ENCODE results near the gene LRRC59. TPM values are rescaled to one million over a fixed set of nuclear protein-coding genes. Genes with fewer than 3 reads are reported as not detected.
A peak's percentile ranks its signal among the peaks of the same experiment; 100 is the strongest.

Gene LRRC59
- total RNA-seq, 1 donor from 2014 or later, result 75.3 TPM

DNA sequence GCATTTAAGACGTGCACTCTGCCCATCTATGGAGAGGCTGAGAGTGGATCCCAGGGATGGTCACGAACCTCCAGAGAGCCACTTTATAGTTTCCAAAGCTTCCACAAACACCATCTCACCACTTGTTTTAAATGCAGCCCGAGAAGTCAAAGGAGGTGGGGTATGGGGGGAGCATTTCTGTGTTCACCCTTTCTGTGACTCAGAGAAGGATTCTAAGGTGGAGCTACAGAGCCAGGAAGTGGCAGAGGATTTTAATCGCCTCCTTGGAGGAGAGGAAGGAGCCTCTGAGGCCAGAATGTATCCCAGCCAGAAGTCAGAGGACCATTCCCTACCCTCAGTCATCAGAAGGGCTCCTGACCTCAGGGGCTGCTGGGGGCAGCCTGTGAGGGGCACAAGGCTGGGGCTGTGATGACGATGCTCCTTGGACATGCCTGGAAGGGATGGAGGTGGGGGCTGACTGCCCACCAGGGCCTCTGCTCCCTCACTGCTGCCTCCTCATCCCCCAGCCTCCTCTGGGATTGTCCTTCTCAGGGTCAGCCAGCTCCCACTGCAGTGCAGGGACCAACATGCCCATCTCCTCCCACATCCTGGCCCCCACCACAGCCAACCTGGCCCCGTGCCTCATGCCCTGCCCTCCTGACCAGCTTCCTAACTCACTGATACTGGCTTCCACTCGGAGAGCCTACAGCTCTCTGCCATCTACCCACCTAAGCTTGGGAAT, 48.6 kb downstream of the LRRC59 start:
- TF ChIP-seq, protein P1, sequence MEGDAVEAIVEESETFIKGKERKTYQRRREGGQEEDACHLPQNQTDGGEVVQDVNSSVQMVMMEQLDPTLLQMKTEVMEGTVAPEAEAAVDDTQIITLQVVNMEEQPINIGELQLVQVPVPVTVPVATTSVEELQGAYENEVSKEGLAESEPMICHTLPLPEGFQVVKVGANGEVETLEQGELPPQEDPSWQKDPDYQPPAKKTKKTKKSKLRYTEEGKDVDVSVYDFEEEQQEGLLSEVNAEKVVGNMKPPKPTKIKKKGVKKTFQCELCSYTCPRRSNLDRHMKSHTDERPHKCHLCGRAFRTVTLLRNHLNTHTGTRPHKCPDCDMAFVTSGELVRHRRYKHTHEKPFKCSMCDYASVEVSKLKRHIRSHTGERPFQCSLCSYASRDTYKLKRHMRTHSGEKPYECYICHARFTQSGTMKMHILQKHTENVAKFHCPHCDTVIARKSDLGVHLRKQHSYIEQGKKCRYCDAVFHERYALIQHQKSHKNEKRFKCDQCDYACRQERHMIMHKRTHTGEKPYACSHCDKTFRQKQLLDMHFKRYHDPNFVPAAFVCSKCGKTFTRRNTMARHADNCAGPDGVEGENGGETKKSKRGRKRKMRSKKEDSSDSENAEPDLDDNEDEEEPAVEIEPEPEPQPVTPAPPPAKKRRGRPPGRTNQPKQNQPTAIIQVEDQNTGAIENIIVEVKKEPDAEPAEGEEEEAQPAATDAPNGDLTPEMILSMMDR (conservative IDR thresholded peaks at IDR 0.05), result no peak
- Mint-ChIP-seq H3K9me3 (no peaks in the 10 kb centered on the region), H3K36me3 (peaks cover 9% of the 10 kb centered on the region), H3K27ac (no peak overlapping the region), H3K4me1 (ENCODE audit: unreplicated experiment) (peaks cover 16% of the 10 kb centered on the region), H3K4me3 (peak overlapping the region; percentile 95), H3K27me3 (peaks cover 3% of the 10 kb centered on the region)
- no peak for DNase-seq (ENCODE audit: extremely low spot score, unreplicated experiment)

DNA sequence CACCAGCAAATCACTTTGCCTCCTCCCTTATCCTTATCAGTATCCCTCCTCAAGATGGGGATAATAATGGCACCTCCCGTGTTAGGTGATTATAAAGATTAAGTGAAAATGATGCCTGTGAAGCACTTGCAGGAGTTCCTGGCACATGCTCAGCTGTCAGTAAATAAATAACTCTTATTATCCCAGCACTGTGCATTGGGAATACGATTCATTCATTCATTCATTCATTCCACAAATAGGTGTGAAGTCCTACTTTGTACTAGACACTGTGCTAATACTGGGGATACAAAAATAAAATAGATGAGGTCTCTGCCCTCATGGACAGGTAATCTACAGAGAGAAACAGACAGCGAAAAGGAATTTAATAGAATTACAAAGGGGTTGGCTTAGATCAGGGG, 49.4 kb downstream of the LRRC59 start:
- Mint-ChIP-seq H3K9me3 (no peaks in the 10 kb centered on the region), H3K36me3 (peaks cover 5% of the 10 kb centered on the region), H3K27me3 (peaks cover 3% of the 10 kb centered on the region), H3K27ac (peak overlapping the region; percentile 62), H3K4me1 (ENCODE audit: unreplicated experiment) (peaks cover 16% of the 10 kb centered on the region), H3K4me3 (peak overlapping the region; percentile 95)
- TF ChIP-seq, protein P1 (conservative IDR thresholded peaks at IDR 0.05), result no peak
- no peak for DNase-seq (ENCODE audit: extremely low spot score, unreplicated experiment)

DNA sequence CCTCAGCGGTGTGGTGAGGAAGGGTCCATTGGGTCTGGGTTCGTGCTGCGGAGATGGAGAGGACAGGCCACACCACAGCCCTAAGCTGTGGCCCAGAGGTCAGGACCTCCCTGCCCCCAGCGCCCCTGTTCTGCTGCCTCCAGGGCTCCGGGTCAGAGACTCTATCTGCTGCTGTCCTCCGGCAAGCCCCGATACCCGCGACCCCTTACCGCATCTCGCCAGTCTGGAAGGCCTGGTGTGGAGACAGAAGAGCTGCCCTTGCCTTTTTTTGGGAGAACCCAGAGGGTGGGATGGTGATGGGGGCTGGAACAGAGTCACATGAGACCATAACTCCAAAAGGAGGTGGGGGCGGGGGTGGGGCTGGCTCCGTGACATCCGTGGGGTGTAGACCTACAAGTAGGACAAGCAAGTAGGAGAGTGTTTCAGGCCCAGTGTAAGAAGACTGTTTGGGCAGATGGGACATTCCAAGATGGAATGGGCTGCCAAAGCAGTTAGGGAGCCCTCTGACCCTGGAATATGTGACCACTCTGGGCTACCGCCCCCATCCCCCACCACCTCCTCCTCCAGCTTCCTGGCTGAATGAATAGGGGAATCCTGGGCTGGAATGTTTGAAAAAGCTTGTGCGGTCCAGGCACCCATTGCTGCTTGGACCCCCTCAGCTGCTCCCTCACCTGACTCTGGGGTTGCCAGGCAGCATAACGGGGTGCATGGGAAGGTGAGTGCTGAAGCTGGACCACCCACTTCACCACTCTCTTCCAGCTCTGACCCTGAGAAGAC, 50.0 kb downstream of the LRRC59 start:
- peak overlapping the region; percentile 62 for H3K27ac Mint-ChIP-seq
- H3K36me3 Mint-ChIP-seq, result peaks cover 5% of the 10 kb centered on the region
- DNase-seq (ENCODE audit: extremely low spot score, unreplicated experiment), result no peak
- peaks cover 16% of the 10 kb centered on the region for H3K4me1 Mint-ChIP-seq (ENCODE audit: unreplicated experiment)
- no peaks in the 10 kb centered on the region for H3K9me3 Mint-ChIP-seq
- TF ChIP-seq, protein P1 (conservative IDR thresholded peaks at IDR 0.05), result no peak
- H3K27me3 Mint-ChIP-seq, result peaks cover 3% of the 10 kb centered on the region
- H3K4me3 Mint-ChIP-seq, result peak overlapping the region; percentile 95

DNA sequence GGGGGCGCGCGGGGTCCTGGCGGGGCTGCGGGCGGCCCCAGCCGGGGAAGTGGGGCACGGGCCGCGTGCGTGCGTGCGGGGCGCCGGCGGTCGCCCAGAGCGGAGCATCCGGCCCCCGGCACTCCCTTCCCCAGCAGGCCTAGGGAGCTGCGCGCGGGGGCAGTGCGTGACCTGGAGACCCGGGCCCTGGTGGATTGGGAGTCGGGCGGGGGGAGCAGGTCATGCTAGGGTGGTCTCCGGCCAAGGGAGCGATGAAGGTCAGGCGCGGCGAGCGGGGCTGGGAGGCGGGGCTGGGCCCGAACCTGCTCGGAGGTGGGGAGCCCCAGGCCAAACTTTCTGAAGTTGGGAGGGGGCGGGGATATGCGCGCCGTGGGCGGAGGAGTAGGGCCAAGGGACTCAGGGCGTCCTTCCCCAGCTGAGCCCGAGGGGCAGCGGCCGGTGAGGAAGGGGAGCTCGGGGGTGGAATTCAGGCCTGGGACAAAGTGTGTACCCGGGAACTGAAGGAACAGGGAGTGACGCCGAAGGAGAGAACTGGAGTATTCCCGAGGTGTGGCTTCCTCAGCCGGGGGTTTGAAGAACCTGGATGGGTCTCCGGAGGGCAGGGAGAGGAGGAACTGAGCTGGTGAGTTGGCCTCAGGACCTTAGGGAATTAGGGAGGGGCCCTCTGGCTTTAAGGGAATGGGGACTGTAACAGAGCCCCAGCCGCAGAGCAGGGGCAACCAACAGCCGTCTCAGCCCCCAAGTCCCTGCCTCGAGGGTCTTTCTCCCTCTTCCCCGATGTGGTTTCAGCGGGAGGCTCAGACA, 50.8 kb downstream of the LRRC59 start:
- Mint-ChIP-seq H3K4me1 (ENCODE audit: unreplicated experiment) (peaks cover 16% of the 10 kb centered on the region), H3K27ac (no peak overlapping the region), H3K27me3 (peaks cover 3% of the 10 kb centered on the region), H3K9me3 (no peaks in the 10 kb centered on the region), H3K4me3 (peak overlapping the region; percentile 95), H3K36me3 (peaks cover under 1% of the 10 kb centered on the region)
- DNase-seq (ENCODE audit: extremely low spot score, unreplicated experiment), result no peak
- TF ChIP-seq, protein P1 (conservative IDR thresholded peaks at IDR 0.05), result no peak

DNA sequence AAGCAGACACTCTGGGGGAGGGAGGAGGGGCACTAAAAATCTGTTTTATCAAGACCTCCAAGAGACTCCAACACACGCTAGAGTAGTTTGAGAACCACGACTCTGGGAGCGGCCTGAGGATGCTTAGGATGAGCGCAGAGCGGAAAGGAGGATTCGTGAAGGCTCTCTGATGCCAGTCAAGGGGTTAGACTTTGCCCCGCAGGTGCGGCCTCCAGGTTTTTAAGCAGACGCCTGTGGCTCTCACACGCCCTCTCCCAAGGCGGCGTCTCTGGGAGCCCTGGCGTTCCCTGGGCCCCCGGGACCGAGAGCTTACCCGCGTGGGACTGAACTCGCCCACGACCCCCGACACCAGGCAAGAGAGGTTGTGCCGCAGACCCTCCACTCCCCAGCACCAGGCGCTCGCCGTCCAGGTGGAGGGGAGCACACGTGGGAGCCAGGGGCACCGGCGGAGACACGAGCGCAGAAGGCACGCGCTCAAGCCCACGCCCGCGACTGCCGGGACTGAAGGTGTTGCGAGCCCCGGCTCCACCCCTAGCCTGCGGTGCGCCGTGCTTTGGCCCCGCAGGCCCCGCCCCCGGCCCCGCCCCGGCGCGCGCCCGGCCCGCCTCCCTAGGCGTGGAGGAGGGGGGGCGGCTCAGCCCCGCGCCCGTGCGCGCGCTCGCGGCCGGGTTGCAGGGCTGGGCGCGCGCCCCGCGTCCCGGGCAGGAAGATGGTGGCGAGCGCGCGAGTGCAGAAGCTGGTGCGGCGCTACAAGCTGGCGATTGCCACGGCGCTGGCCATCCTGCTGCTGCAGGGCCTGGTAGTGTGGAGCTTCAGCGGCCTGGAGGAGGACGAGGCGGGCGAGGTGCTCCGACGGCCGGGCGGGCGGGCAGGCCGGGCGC, 51.7 kb downstream of the LRRC59 start, which contains the start of gene XYLT2:
TSS of gene XYLT2 (plus strand) at position 695 of the 881 bp plus-strand sequence. CDS start at position 710, 15 bp downstream.
- H3K27me3 Mint-ChIP-seq, result peaks cover 3% of the 10 kb centered on the region
- H3K4me3 Mint-ChIP-seq, result peak within 1 kb of the TSS; percentile 95
- H3K36me3 Mint-ChIP-seq, result no peaks in the 10 kb centered on the region
- TF ChIP-seq, protein P1 (conservative IDR thresholded peaks at IDR 0.05), result no peak
- peaks cover 12% of the 10 kb centered on the region for H3K4me1 Mint-ChIP-seq (ENCODE audit: unreplicated experiment)
- DNase-seq (ENCODE audit: extremely low spot score, unreplicated experiment), result peak; percentile 91
- no peaks in the 10 kb centered on the region for H3K9me3 Mint-ChIP-seq
- H3K27ac Mint-ChIP-seq, result peak within 1 kb of the TSS; percentile 55
